PC-9 (cell line): ENCODE results near the gene AKR1A1.

ENCODE experiments used
- CTCF ChIP-seq: fragments of 200-600 bp; sonication (generic); conservative IDR thresholded peaks from 2 replicates; pipeline ENCODE4 v1.6.1; 2017; ENCODE audit warnings: mixed run types, antibody characterized with exemption, mild to moderate bottlenecking, moderate library complexity
- EZH2 ChIP-seq: fragments of 200-600 bp; sonication (generic); IDR thresholded peaks from 2 replicates; pipeline ENCODE4 v1.8.0; 2017; ENCODE audit warnings: antibody characterized with exemption, low read depth

GRCh38 chr1:45617618-45618017 is 67.0 kb downstream of the AKR1A1 start:
- no peak for TF ChIP-seq CTCF
- no peak for TF ChIP-seq EZH2
